Type B pancreatic cell (in vitro differentiated cells): Measurements from ENCODE around the gene MLXIP. TPM values are rescaled to one million over a fixed set of nuclear protein-coding genes. Genes with fewer than 3 reads are reported as not detected.

Experiments used
- DNase-seq: peaks from one replicate; pipeline ENCODE4 v3.0.0; 2021; ENCODE audit warnings: mixed read lengths; ENCODE audit not compliant: unreplicated experiment; ENCODE audit errors: extremely low spot score
- H3K27ac Mint-ChIP-seq: 2 replicates; pipeline ENCODE4 v1.8.0; 2021; ENCODE audit warnings: mild to moderate bottlenecking, mixed read lengths
- H3K27me3 Mint-ChIP-seq: 2 replicates; pipeline ENCODE4 v1.8.0; 2021; ENCODE audit warnings: mixed read lengths
- H3K36me3 Mint-ChIP-seq: 2 replicates; pipeline ENCODE4 v1.8.0; 2021; ENCODE audit warnings: mixed read lengths
- H3K4me1 Mint-ChIP-seq: one replicate; pipeline ENCODE4 v1.8.0; 2021; ENCODE audit warnings: mixed read lengths; ENCODE audit not compliant: unreplicated experiment
- H3K4me3 Mint-ChIP-seq: 2 replicates; pipeline ENCODE4 v1.8.0; 2021; ENCODE audit warnings: mild to moderate bottlenecking, mixed read lengths
- H3K9me3 Mint-ChIP-seq: 2 replicates; pipeline ENCODE4 v1.8.0; 2021; ENCODE audit warnings: mixed read lengths
- total RNA-seq: library from RNA; stranded (reverse); gene quantifications from 2 replicates; pipeline ENCODE4 v1.2.1, GENCODE V29; 2021; ENCODE audit warnings: low replicate concordance
- TF ChIP-seq, protein P1 (sequence below): fragments of 200-600 bp; sonication (generic); conservative IDR thresholded peaks from 2 replicates; pipeline ENCODE4 v1.5.0; 2021; ENCODE audit warnings: antibody characterized with exemption, mild to moderate bottlenecking

Gene MLXIP
- total RNA-seq, 1 donor from 2014 or later: 44.5 TPM

DNA sequence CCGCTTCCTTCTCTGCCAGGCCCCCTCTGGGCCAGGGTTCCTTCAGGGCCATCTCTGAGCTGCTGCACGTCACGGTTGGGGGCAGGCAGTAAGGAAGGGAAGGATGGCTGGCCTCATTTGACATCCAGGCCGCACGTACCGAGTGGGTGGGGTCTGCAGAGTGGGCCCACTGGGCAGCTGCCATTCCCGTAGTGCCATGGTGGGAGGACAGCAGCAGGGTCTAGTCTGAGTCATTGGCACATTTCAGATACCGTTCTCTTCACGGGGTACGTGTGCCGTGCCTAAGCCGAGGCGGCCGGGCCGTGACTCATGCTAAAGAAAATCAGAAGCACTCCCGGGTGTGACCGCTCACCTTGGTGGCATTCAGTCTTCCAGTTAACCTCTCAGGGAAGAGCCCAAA, 51.6 kb downstream of the MLXIP start:
- DNase-seq: no peak
- no peaks in the 10 kb centered on the region for H3K36me3 Mint-ChIP-seq
- H3K4me3 Mint-ChIP-seq: no peak overlapping the region
- no peak overlapping the region for H3K27ac Mint-ChIP-seq
- no peaks in the 10 kb centered on the region for H3K4me1 Mint-ChIP-seq
- H3K9me3 Mint-ChIP-seq: no peaks in the 10 kb centered on the region
- H3K27me3 Mint-ChIP-seq: no peaks in the 10 kb centered on the region
- TF ChIP-seq, protein P1, sequence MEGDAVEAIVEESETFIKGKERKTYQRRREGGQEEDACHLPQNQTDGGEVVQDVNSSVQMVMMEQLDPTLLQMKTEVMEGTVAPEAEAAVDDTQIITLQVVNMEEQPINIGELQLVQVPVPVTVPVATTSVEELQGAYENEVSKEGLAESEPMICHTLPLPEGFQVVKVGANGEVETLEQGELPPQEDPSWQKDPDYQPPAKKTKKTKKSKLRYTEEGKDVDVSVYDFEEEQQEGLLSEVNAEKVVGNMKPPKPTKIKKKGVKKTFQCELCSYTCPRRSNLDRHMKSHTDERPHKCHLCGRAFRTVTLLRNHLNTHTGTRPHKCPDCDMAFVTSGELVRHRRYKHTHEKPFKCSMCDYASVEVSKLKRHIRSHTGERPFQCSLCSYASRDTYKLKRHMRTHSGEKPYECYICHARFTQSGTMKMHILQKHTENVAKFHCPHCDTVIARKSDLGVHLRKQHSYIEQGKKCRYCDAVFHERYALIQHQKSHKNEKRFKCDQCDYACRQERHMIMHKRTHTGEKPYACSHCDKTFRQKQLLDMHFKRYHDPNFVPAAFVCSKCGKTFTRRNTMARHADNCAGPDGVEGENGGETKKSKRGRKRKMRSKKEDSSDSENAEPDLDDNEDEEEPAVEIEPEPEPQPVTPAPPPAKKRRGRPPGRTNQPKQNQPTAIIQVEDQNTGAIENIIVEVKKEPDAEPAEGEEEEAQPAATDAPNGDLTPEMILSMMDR: no peak

DNA sequence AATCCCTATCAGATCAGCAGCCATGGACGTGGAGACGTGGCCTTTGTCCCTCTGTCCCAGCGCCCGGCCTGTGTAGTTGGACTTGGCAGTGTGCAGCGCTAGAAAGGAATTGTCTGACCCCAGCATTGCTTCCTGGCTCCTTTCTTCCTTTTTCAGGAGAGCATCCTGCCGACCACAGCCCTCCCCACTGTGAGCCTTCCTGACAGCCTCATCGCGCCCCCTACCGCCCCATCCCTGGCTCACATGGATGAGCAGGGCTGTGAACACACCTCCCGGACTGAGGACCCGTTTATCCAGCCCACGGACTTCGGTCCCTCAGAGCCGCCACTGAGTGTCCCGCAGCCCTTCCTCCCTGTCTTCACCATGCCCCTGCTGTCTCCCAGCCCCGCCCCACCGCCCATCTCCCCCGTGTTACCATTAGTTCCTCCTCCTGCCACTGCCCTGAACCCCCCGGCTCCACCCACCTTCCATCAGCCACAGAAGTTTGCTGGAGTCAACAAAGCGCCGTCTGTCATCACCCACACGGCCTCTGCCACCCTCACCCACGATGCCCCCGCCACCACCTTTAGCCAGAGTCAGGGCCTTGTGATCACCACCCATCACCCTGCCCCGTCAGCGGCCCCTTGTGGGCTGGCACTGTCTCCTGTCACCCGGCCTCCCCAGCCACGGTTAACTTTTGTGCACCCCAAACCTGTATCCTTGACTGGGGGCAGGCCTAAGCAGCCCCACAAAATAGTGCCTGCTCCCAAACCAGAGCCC, 54.8 kb downstream of the MLXIP start:
- TF ChIP-seq, protein P1: no peak
- Mint-ChIP-seq H3K9me3 (no peaks in the 10 kb centered on the region), H3K4me1 (no peaks in the 10 kb centered on the region), H3K27ac (no peak overlapping the region), H3K27me3 (no peaks in the 10 kb centered on the region), H3K36me3 (no peaks in the 10 kb centered on the region), H3K4me3 (no peak overlapping the region)
- no peak for DNase-seq

DNA sequence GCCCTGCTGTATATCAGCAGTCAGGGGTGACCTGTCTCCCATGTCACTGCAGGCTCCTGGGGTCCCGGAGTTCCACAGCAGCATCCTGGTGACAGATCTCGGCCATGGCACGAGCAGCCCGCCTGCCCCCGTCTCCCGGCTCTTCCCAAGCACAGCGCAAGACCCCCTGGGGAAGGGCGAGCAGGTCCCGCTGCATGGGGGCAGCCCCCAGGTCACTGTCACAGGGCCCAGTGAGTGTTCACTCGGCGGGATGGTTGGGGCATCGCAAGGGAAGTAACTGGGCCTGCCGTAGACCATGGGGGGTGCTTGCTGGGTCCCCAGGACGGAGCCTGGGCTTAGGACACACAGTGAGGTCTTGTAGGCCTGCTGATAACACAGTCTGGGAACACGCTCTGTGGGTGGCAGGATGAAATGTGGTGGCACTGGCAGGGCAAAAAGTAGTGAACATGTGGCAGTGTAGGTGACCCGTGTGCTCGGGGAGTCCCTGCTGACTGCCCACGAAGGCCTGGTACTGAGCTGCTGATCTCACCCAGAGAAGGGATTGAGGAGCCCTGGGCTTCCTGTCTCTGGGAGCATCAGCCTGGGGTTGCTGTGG, 57.0 kb downstream of the MLXIP start:
- H3K36me3 Mint-ChIP-seq: no peaks in the 10 kb centered on the region
- DNase-seq: no peak
- no peaks in the 10 kb centered on the region for H3K4me1 Mint-ChIP-seq
- H3K4me3 Mint-ChIP-seq: no peak overlapping the region
- no peaks in the 10 kb centered on the region for H3K9me3 Mint-ChIP-seq
- TF ChIP-seq, protein P1: no peak
- H3K27ac Mint-ChIP-seq: no peak overlapping the region
- H3K27me3 Mint-ChIP-seq: no peaks in the 10 kb centered on the region

DNA sequence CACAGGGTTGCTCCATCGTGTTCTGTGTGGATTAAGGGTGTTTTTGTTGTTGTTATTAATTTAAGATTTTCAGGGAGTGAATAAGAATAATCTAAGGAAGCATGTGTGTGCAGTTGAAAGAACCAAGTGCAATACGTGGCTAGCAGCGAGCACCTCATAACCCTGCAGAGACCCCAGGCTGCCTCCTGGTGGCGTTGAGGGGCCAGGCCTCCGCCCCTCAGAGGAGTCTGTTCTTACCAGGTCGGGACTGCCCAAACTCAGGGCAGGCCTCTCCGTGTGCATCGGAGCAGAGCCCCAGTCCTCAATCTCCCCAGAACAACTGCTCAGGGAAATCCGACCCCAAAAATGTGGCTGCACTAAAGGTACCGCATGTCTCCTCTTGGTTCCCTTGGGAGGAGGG, 58.7 kb downstream of the MLXIP start:
- Mint-ChIP-seq H3K4me3 (no peak overlapping the region), H3K9me3 (no peaks in the 10 kb centered on the region), H3K4me1 (no peaks in the 10 kb centered on the region), H3K36me3 (no peaks in the 10 kb centered on the region), H3K27me3 (no peaks in the 10 kb centered on the region), H3K27ac (no peak overlapping the region)
- TF ChIP-seq, protein P1: peak; percentile 58
- DNase-seq: no peak

DNA sequence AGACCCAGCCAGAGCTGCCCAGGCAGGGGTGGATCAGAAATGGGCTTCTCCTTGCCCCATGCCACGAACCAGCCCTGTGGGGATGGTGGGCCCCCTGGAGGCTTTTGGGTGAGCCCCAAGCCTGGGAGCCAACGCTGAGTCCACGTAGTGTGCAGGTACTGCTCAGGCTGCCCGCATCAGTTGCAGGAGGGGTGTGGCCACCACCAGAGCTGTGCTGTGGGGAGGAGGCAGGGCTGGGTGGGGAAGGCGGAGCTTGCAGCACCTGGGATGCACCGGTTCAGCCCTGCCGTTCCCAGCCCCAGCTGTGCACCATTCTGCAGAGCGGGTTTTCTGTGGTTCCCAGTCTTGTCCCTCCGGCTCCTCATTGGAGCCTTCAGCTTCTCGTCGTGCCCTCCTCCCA, 59.1 kb downstream of the MLXIP start:
- H3K9me3 Mint-ChIP-seq: no peaks in the 10 kb centered on the region
- H3K27me3 Mint-ChIP-seq: no peaks in the 10 kb centered on the region
- H3K4me1 Mint-ChIP-seq: no peaks in the 10 kb centered on the region
- DNase-seq: no peak
- no peak overlapping the region for H3K27ac Mint-ChIP-seq
- TF ChIP-seq, protein P1: no peak
- H3K36me3 Mint-ChIP-seq: no peaks in the 10 kb centered on the region
- no peak overlapping the region for H3K4me3 Mint-ChIP-seq
